Measurements from ENCODE around the gene CDRT15.
"Not testable (repeated sequence)": the region's sequence is repeated elsewhere in the genome, so short reads cannot be mapped to it uniquely, and the experiment has no call there.

Gene CDRT15

GRCh38 chr17:14207791-14208190 is 28.9 kb downstream of the CDRT15 start:
- DNase-seq (ENCODE audit: low read depth in 2 of 2): no peak

DNA sequence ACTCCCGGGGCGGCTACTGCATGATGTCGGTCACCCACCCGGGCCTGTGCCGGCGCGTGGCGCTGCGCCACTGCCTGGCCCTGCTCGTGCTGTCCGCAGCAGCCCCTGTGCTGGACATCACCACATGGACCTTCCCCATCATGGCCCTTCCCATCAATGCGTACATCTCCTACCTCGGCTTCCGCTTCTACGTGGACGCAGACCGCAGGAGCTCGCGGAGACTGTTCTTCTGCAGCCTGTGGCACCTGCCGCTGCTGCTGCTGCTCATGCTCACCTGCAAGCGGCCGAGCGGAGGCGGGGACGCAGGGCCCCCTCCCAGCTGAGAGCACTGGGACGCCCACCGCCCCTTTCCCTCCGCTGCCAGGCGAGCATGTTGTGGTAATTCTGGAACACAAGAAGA is 29.8 kb downstream of the CDRT15 start:
- no peak for DNase-seq (ENCODE audit: low read depth in 2 of 2)

DNA sequence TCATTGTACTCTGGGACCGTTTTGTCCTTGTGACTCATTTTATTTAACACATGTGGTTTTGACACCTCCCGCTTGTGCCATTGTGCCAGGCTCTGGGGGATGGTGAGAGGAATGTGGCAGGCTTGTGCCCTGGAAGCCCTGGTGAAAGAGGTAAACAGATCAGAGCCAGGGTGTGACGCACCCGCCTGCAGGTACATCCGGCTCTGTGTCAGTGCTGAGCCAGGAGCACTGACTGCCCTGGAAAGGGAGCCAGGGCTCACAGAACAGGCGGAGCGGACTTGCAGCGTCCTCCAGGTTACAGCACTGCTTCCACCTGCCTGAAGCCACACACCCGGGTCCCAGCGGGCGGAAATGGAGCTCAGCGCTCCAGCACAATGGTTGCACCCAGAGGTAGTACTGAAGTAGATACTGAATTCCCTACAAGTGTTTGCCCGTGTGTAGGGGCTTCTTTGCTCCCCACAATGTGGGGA is 30.6 kb downstream of the CDRT15 start:
- peak; percentile 49 to 59 for DNase-seq (ENCODE audit: low read depth in 2 of 2)

GRCh38 chr17:14205380-14205779 is 31.3 kb downstream of the CDRT15 start:
- no peak for DNase-seq (ENCODE audit: low read depth in 2 of 2)

DNA sequence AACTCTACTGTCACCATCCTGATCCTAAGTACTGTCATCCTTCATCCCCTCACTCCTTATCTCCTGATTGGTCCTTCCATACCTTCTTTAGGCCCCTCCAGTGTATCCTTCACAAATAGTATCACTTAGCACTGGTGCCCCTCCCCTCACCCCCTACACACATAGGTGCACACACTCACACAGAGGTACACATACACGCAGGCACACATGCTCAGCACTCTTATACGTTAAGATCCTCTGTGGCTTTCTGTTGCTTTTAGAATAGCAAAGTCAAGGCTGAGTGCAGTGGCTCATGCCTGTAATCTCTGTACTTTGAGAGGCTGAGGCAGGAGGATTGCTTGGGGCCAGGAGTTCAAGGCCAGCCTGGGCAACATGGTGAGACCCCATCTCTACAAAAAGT is 32.1 kb downstream of the CDRT15 start:
- DNase-seq (ENCODE audit: low read depth in 2 of 2): no peak

GRCh38 chr17:14204084-14204483 is 32.6 kb downstream of the CDRT15 start:
- DNase-seq (ENCODE audit: low read depth in 2 of 2): no peak

DNA sequence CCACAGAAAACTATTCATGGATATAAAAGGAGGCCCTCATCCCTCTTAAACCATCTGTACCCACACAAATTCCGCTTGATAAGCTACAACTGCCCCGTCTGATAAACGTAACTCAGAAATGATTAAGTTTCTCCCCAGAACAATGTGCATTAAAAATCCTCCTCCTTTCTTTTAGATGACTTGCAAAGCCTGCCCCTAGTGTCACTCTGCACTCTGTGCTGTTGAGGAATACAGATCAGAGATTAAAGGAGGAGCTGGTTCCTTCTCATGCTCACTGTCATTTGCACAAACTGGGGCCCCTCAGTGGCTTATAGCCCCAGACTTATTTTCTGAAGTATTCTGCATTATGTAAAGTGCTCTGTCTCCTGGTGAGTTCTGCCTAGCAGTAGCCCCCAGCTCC is 33.3 kb downstream of the CDRT15 start:
- no peak for DNase-seq (ENCODE audit: low read depth in 2 of 2)

DNA sequence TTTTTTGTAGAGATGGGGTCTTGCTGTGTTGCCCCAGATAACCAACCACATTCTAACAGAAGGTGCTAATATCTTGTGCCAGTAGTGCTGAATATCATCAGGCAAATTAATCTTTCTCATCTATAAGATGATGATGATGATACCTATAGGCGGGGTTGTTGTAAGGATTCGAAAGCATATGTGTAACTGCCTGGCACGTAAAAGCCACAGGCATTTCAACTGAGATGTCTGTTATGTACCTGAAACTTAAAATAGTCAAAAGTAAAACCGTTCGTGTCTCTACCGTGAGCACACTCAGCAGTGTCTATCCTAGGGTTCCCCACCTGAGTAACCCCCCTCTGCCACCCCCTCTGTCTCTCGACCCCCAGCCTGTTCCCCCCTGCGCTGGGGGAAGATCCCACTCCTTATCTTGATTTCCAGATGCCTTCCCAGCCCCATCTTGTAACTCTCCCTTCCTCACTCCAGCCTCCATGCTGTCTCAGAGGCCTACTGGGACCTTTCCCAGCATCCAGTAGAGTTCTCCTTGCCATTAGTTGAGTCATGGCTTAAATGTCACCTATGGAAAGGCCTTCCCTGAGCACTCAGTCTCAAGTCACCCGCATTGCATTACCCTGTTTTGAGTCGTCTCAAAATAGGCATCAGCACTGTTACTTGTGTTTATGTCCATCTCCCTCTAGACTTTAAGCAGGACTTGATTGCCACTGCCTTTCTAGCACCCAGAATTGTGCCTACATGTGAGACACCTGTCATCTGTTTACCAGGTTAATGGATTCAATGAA is 34.1 kb downstream of the CDRT15 start:
- no peak for DNase-seq (ENCODE audit: low read depth in 2 of 2)

DNA sequence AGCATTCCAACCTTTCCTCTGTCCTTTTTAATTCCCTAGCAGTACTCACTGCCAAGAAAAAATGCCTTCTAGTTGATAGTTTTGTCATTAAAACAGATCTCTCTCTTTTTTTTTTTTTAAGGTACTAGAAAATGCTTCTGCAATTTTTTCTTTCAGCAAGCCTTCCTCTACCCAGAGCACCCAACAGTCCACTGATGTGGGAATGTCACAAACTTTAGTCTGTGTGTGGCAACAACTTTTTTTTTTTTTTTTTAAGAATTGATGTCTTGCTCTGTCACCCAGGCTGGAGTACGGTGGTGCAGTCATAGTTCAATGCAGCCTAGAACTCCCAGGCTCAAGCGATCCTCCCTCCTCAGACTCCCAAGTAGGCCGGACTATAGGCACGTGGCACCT is 34.7 kb downstream of the CDRT15 start:
- no peak for DNase-seq (ENCODE audit: low read depth in 2 of 2)

GRCh38 chr17:14201021-14201987 is 35.4 kb downstream of the CDRT15 start:
- peak in 1 of 2 donors; percentile 57 for DNase-seq (ENCODE audit: low read depth in 2 of 2)

DNA sequence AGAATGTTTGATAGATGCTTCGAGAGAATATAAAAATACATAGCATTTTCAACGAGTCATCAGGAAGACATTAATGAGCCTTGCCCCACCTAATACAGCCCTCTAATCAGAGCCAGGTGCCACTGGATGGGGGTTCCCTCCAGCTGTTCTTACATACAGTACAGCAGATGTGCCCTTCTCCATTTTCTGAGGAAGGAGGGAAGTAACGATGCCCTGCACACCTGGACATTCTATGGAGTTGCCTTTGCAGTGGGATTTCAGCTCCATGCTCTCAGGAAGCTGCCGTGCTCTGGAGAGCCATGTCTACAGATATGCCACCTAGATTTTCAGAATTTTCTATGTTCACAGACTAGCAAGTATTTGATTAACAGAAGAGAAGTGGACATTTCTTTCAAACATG is 36.3 kb downstream of the CDRT15 start:
- no peak for DNase-seq (ENCODE audit: low read depth in 2 of 2)

DNA sequence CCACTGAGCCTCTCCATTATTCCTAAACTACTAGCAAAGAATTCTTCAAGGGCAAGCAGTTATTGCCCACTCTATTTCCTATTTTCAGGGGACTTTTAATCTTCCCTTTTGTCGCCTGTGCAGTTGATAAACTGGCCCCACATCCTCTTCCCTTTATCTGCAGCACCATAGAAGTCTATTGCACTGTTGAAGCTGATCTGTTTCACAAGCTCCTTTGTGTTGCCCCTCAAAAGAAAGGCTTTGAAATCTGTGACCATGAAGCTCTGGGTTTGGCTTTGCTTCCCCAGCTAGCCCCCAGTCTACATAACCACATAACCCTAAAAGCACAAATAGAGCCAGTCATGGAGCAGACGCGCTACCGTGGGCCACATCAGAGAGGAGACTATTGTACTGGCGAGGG is 37.1 kb downstream of the CDRT15 start:
- DNase-seq (ENCODE audit: low read depth in 2 of 2): no peak

DNA sequence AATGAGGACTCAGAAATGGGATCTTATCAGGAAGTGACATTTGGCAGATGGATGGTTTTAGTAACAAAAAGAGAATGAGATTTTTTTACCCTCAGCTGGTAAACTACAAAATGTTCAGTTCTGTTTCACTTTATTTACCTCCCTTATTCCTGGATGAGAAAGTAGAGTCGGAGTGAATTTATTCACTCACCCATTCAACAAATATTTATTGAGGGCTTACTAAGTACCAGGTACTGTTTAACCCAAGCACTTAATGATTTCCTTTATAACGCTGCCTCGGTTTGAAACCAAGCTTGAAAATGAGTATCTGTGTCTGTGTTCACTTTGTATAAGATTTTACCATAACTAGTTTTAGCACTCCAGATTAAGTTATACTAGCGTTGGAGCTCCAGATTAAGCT is 38.1 kb downstream of the CDRT15 start:
- no peak for DNase-seq (ENCODE audit: low read depth in 2 of 2)

GRCh38 chr17:14198013-14198412 is 38.6 kb downstream of the CDRT15 start:
- no peak for DNase-seq (ENCODE audit: low read depth in 2 of 2)

GRCh38 chr17:14197586-14197985 is 39.1 kb downstream of the CDRT15 start:
- DNase-seq (ENCODE audit: low read depth in 2 of 2): peak; percentile 56 to 65

DNA sequence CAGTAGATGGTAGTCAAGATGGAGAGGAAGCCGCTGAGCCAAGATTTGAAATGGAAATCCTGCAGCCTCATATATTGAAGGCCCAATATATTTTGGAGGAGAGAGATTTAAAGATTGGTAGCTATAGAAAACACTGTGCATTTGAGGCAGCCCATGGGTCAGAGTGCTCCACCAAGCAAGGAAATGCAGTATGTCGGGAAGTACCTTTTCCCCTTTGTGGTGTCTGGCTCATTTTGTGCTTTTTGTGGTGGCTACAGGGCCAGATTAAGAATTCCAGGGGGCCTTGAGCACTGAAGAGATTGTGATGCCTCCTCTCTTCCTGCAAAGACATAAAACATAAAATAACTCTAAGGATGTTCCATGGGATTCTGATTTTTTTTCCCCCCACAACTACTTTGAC is 39.6 kb downstream of the CDRT15 start:
- no peak for DNase-seq (ENCODE audit: low read depth in 2 of 2)

DNA sequence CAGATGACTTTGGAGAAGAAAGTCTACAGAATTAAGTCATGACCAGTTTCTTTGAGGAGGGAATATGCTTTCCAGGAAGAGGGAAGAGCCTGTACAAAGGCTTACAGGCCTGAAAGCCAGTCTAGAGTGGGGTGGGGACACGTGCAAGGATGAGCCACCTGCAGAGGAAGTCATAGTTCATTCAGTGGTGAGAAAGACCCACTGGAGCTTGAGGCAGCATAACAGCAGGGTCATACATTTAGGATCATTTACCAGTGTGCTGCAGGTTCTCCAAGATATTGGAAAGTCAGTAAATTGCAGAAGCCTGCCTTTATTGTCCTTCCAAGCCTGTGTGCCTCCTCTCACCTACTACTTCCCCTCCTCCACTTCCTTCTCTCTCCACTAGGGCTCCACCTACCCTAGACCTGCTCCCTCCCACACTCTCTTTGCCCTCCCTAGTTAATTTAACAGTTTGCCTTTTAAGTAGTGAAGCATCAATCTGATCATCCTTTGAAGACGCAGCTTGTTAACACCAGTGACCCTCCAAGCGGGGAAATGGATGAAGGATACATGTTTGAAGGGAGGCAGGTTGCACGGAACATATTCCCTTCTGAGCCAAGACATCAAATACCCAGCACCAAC is 40.2 kb downstream of the CDRT15 start:
- no peak for DNase-seq (ENCODE audit: low read depth in 2 of 2)

- not testable (repeated sequence) for DNase-seq (ENCODE audit: low read depth in 2 of 2)
Measured at GRCh38 chr17:14192636-14193344, 43.9 kb downstream of the CDRT15 start.

GRCh38 chr17:14192039-14192438 is 44.6 kb downstream of the CDRT15 start:
- DNase-seq (ENCODE audit: low read depth in 2 of 2): not testable (repeated sequence)

- not testable (repeated sequence) for DNase-seq (ENCODE audit: low read depth in 2 of 2)
Measured at GRCh38 chr17:14191469-14191868, 45.2 kb downstream of the CDRT15 start.

DNA sequence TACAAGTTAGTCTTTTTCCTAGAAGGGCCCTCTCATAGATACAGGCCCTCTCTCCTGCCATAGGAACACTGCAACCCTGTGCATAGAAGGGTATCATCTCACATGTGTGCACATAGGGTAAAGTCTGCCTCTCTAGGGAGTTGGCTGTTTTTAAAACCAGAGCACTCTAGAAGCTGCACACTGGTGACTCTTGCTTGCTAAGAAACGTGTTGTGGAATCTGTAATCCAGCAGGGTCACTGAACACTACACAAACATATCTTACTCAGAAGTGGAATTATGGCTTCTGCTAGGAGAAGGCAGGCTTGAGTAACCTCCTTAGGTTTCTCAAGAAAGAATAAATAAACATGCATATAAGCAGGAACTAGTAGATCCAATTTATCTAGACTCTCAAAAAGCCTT is 45.9 kb downstream of the CDRT15 start:
- DNase-seq (ENCODE audit: low read depth in 2 of 2): not testable (repeated sequence)

GRCh38 chr17:14186443-14186842 is 50.2 kb downstream of the CDRT15 start:
- DNase-seq (ENCODE audit: low read depth in 2 of 2): not testable (repeated sequence)

Measured in stimulated activated CD4-positive, alpha-beta T cell treated with anti-CD3 and anti-CD28 coated beads, Interleukin-15, amount 100 ng/mL, for 48 hours (primary cell).